Measurements from ENCODE around the gene KIF1B.

GRCh38 chr1:10204003-10204642 is 6.2 kb upstream of the KIF1B start:
- no peak for TF ChIP-seq TAF1 (IDR thresholded peaks at IDR 0.05; ENCODE audit: low read depth)
- no peak for TF ChIP-seq REST (IDR thresholded peaks at IDR 0.05; ENCODE audit: low read depth)
- TF ChIP-seq YY1 (IDR thresholded peaks at IDR 0.05; ENCODE audit: low read depth): no peak
- TF ChIP-seq RAD21 (IDR thresholded peaks at IDR 0.05; ENCODE audit: low read depth): no peak
- TF ChIP-seq MAX (IDR thresholded peaks at IDR 0.05): no peak
- TF ChIP-seq EP300 (IDR thresholded peaks at IDR 0.05; ENCODE audit: borderline replicate concordance): no peak
- no peak for TF ChIP-seq CEBPB (IDR thresholded peaks at IDR 0.05)
- TF ChIP-seq EGR1 (IDR thresholded peaks at IDR 0.05): no peak
- TF ChIP-seq CREB1 (IDR thresholded peaks at IDR 0.05; ENCODE audit: low read depth): no peak
- TF ChIP-seq NFIC (IDR thresholded peaks at IDR 0.05): no peak
- no peak for TF ChIP-seq USF1 (IDR thresholded peaks at IDR 0.05)

Measured in Ishikawa (cell line).